Chondrocyte (in vitro differentiated cells): Measurements from ENCODE around the gene SNRNP27. TPM values are rescaled to one million over a fixed set of nuclear protein-coding genes. Genes with fewer than 3 reads are reported as not detected.

Source experiments
- DNase-seq: peaks from one replicate; pipeline ENCODE4 v3.0.0; 2021; ENCODE audit warnings: mixed read lengths, low spot score
- H3K27ac Mint-ChIP-seq: one replicate; pipeline ENCODE4 v1.8.0; 2021; ENCODE audit warnings: mild to moderate bottlenecking, moderate library complexity, mixed read lengths; ENCODE audit not compliant: unreplicated experiment
- H3K27me3 Mint-ChIP-seq: 2 replicates; pipeline ENCODE4 v1.8.0; 2021; ENCODE audit warnings: low read depth, mixed read lengths
- H3K36me3 Mint-ChIP-seq: 2 replicates; pipeline ENCODE4 v1.8.0; 2021; ENCODE audit warnings: low read depth, mixed read lengths
- H3K4me1 Mint-ChIP-seq: 2 replicates; pipeline ENCODE4 v1.8.0; 2021; ENCODE audit warnings: low read depth, mild to moderate bottlenecking, mixed read lengths
- H3K4me3 Mint-ChIP-seq: one replicate; pipeline ENCODE4 v1.8.0; 2021; ENCODE audit warnings: mild to moderate bottlenecking, moderate library complexity, mixed read lengths; ENCODE audit not compliant: unreplicated experiment
- H3K9me3 Mint-ChIP-seq: 2 replicates; pipeline ENCODE4 v1.8.0; 2021; ENCODE audit warnings: low read depth, mixed read lengths
- total RNA-seq: library from RNA; stranded (reverse); gene quantifications from 3 replicates; pipeline ENCODE4 v1.2.1, GENCODE V29; 2021
- TF ChIP-seq, protein P1 (sequence below): fragments of 200-600 bp; sonication (generic); IDR thresholded peaks from 2 replicates; pipeline ENCODE4 v1.5.0; 2021; ENCODE audit warnings: antibody characterized with exemption, mild to moderate bottlenecking, moderate library complexity

The SNRNP27 gene
- total RNA-seq, 1 donor from 2014 or later, result 48.6 TPM

DNA sequence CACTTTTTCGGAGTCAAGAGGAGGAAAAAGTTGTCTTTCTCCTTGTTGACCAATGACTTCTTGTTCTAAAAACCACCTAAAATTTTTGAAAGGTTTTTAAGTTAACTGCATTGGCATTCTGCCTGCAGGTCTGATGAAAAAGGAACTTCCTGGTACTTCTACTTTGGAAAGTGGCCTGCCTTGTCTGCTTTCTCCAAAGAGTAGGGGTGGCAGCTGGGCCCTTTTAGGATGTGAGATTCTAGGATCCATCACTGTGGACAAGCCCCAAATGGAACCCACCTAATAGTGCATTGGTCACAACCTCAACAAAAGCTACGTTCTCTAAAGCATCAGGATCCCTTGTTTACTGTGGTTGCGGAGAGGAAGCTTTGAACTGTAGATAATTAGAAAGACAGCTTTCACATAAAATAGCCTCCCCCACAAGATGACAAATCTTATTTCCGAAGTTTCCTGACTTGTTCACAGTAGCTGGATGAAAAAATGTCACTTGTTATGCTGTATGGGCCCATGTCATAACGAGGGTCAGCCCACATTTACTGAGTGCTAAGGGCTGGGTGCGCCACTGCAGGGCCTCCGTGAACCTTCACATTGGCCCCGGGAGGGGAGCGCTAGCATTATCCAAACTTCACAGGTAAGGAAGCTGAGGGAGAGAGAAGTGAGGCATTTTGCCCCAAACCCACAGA, 50.2 kb downstream of the SNRNP27 start:
- no peak for DNase-seq
- Mint-ChIP-seq H3K27ac (no peak overlapping the region), H3K4me3 (no peak overlapping the region), H3K27me3 (no peaks in the 10 kb centered on the region), H3K9me3 (no peaks in the 10 kb centered on the region), H3K4me1 (peaks cover 21% of the 10 kb centered on the region), H3K36me3 (peaks cover 17% of the 10 kb centered on the region)
- TF ChIP-seq, protein P1, sequence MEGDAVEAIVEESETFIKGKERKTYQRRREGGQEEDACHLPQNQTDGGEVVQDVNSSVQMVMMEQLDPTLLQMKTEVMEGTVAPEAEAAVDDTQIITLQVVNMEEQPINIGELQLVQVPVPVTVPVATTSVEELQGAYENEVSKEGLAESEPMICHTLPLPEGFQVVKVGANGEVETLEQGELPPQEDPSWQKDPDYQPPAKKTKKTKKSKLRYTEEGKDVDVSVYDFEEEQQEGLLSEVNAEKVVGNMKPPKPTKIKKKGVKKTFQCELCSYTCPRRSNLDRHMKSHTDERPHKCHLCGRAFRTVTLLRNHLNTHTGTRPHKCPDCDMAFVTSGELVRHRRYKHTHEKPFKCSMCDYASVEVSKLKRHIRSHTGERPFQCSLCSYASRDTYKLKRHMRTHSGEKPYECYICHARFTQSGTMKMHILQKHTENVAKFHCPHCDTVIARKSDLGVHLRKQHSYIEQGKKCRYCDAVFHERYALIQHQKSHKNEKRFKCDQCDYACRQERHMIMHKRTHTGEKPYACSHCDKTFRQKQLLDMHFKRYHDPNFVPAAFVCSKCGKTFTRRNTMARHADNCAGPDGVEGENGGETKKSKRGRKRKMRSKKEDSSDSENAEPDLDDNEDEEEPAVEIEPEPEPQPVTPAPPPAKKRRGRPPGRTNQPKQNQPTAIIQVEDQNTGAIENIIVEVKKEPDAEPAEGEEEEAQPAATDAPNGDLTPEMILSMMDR, result no peak

DNA sequence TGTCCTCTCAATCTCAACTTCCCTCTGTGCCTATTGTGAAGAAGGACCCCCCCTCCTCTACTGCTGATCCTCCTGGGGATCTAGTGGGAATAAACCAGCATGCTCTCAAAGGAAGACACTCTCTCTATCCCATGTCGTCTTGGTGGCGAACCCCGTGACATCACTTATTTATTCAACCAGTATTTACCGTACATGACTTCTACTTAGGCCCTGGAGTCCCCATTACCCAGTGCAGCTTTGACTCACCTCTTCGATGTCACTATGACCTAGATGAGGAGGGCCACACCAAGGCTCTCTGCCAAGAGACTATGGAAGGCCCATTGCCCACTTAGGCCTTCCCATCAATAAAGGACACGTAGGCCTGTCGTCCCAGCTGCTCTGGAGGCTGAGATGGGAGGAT, 51.0 kb downstream of the SNRNP27 start:
- no peak for DNase-seq
- no peak overlapping the region for H3K27ac Mint-ChIP-seq
- TF ChIP-seq, protein P1, result no peak
- H3K27me3 Mint-ChIP-seq, result no peaks in the 10 kb centered on the region
- H3K4me3 Mint-ChIP-seq, result no peak overlapping the region
- H3K36me3 Mint-ChIP-seq, result peaks cover 11% of the 10 kb centered on the region
- H3K9me3 Mint-ChIP-seq, result no peaks in the 10 kb centered on the region
- H3K4me1 Mint-ChIP-seq, result peaks cover 21% of the 10 kb centered on the region

DNA sequence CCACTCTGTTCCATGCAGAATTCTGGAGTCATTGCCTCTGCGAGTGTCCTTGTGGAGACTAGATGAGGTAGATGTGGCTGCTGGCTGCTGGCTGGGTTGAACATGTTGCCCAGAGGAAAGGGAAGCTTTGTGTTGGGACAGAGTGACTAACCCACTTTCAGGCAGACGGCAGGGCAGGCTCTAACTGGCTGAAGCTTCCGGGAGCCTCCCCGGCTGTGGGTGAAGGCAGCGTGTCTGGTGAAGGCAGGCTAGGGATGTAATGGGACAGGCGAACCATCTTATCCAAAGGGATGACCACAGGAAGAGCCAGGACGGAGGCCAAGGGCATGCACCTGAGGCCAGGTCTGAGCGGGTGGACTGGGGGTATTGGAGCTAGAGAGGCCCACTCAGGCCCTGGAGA, 51.7 kb downstream of the SNRNP27 start:
- peaks cover 10% of the 10 kb centered on the region for H3K36me3 Mint-ChIP-seq
- H3K9me3 Mint-ChIP-seq, result no peaks in the 10 kb centered on the region
- TF ChIP-seq, protein P1, result no peak
- H3K4me1 Mint-ChIP-seq, result peaks cover 21% of the 10 kb centered on the region
- peak overlapping the region; percentile 70 for H3K27ac Mint-ChIP-seq
- no peak for DNase-seq
- no peaks in the 10 kb centered on the region for H3K27me3 Mint-ChIP-seq
- no peak overlapping the region for H3K4me3 Mint-ChIP-seq

DNA sequence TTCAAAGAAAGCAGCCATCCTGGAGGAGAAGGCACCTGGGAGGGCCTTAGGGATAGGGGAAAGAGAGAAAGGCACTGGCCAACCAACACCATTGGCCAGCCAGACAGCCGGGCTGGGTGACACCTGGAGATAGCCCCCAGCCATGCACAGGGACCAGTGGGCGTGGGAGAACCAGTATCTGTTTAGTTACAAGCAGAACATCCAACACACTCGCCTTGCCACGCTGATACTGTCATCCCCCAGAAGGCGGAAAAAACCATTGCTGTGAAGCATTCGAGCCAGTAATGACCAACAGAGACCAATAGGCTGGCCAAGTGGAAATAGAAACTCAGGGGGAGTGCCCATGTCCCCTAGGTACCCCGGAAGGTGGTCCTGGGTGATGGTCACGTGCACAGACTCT, 52.2 kb downstream of the SNRNP27 start:
- Mint-ChIP-seq H3K4me1 (peaks cover 21% of the 10 kb centered on the region), H3K9me3 (no peaks in the 10 kb centered on the region), H3K36me3 (peaks cover 8% of the 10 kb centered on the region), H3K27me3 (no peaks in the 10 kb centered on the region), H3K4me3 (no peak overlapping the region), H3K27ac (peak overlapping the region; percentile 70)
- DNase-seq, result no peak
- TF ChIP-seq, protein P1, result no peak

DNA sequence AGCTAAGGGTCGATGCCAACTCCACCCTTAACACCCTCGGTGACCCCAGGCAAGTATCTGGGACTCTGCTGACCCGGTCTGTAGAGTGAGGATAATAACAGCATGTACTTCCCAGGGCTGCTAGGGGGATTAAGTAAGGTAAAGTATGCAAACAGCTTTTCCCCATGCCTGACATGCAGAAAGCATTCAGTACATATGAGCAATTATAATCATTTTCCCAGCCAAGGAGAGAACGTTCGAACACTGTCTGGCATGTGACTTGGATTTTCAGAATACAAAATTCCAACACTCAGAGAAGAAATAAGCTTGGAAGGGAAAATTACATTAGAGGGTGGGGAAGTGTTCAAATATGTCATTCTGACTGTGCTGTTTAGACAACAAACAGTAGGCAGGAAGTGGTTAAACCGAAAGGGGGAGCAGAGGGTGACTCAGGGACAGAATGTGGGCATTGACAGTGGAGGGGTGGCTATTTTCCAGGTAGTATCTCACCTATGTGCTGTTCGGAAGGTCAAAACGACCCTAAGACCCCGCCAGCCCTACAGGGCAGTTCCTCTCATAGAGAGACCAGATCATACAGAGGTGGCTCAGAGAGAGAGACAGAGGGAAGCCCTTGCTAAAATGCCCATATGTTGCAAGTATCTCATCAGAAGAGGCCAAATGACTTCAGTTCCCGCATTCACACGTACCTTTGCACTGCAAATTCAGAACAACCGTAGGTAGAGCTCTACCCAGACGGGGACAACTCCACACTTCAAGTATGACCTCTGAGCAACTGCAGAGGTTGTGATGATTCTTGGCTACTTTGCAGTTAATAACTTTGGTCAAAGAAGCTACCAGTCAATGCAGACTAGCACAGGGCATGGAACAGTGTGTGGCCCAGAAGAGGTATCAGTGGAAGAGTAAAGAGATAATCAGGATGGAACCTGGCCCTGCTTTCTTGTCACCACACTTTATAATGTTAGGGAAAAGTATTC, 52.9 kb downstream of the SNRNP27 start:
- H3K4me3 Mint-ChIP-seq, result no peak overlapping the region
- H3K27me3 Mint-ChIP-seq, result no peaks in the 10 kb centered on the region
- H3K27ac Mint-ChIP-seq, result peak overlapping the region; percentile 60
- peaks cover 8% of the 10 kb centered on the region for H3K36me3 Mint-ChIP-seq
- peaks cover 21% of the 10 kb centered on the region for H3K4me1 Mint-ChIP-seq
- DNase-seq, result no peak
- TF ChIP-seq, protein P1, result no peak
- no peaks in the 10 kb centered on the region for H3K9me3 Mint-ChIP-seq
